Measurements from ENCODE around the gene IFNG.

Gene IFNG

DNA sequence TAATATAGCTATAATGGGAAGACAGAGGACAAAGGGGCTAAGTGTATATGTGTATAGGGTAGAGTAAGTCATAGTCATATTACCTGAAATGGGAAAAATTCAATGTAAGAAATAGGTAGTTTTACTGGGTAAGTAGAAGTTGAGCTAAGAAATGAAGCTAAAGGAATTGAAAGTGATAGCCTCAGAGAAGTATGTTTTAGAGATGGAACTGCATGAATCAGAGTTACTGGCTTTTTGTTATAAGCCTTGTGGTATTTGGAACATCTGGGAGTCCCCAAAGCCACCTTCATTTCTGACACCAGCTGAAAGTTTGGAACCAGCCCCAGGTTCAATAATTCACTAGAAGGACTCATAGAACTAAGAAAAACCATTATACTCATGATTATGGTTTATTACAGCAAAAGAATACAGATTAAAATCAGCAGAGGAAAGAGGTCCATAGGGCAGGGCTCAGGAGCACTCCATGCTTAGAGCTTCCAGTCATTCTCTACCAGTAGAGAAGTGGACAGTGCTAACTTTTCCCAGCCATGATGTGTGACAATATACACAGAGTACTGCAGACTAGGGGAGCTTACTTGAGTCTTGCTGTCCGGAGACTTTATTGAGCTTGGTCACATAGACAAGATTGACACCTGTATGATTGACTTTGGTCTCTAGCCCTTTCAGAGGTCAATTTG is 9.8 kb upstream of the IFNG start:
- no peak for DNase-seq (ENCODE audit: low read depth in 1 of 2, low spot score in 1 of 2)

DNA sequence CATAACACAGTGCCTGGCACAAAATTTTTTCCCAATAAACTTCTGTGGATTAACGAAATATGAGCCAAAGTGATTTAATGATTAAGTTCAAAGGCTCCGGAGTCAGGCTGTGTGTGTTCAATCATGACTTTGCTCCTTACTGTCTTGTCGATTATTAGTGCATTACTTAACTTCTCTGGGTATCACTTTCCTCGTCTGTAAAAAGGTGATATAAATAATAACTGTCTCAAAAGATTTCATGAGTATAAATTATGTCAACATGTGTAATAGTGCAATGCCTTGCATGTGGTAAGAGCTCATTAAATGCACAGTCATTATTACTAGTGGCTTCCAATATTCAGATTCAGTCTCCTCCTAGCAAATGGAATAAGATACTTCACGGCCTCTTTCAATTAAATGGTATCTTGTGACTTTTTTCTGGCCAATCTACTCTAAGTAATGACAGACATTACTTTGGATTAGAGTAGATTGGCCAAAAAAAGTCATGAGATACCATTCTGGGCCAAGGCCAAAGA is 6.8 kb upstream of the IFNG start:
- no peak for DNase-seq (ENCODE audit: low read depth in 1 of 2, low spot score in 1 of 2)

DNA sequence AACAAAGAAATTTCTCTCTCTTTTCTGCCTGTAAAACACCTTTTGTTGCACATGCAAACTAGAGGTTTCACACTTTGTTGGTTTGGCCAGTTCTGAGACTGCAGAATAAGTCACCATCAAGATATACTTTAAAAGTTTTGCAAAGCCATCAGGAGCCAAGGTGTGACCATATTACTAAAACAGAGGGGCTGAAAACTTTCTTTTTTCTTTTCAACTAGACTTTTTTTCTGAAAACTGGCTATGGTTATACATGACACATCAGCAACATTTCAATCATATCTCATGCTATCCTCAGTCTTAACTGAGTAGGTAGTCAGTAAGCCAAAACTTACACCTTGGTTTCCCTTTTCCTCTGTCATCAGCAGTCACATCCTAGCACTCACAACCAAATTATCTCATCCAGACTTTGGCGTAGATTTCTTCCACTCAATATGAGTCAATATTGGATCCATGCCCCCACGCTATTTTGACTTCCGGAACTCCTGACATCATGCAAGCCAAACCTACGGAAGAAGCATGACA is 4.1 kb upstream of the IFNG start:
- no peak for DNase-seq (ENCODE audit: low read depth in 1 of 2, low spot score in 1 of 2)

DNA sequence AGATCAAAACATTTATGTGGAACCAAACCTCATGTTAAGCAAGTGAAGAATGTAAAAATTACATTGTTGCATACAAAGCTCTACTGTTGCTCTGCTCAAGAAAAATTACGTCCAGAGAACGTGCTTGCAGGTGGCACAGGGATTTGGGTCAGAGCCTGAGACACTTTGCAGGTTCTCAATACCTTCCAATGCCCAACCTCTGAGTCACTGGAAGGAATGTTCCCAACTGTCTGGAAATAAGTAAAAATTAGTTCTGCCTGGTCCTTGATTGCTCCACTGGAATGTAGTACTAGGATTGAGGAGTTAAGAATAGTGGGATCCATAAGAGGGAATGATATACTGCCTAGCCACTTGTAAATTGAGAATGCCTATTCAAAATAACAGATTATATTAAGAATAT is 2.8 kb upstream of the IFNG start:
- DNase-seq (ENCODE audit: low read depth in 1 of 2, low spot score in 1 of 2), result no peak

DNA sequence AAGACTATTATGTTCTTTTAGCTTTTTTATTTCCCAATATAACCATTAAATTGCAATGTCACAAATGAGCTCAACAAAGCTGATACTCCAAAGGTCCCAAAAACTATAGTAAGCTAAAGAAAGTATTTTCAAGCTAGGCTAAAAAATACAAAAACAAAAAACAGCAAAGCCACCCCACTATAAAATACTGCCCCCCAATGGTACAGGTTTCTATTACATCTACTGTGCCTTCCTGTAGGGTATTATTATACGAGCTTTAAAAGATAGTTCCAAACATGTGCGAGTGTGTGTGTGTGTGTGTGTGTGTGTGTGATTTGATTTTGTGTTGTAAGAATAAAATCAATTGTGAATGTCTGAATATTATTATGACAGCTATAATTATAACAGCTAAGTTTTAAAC is 1.1 kb downstream of the IFNG start:
- no peak for DNase-seq (ENCODE audit: low read depth in 1 of 2, low spot score in 1 of 2)

DNA sequence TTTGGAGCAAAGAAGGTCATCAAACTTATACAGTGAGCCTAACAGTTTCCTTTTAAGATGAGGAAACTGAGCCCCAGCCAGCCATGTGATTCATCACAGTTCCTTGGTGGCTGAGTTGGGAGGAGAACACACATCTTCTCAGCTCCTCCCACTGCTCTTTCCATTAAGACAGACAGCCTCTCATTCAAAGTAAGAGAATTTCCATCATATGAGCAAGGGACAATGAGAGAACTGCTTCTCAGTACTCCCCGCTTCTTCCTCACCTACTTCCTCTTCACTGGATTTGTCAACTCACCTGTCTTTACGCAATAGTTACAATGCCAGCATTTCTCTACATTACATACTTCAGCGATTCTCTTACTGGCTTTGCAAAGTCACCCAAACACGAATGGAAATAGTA is 2.2 kb downstream of the IFNG start:
- no peak for DNase-seq (ENCODE audit: low read depth in 1 of 2, low spot score in 1 of 2)

DNA sequence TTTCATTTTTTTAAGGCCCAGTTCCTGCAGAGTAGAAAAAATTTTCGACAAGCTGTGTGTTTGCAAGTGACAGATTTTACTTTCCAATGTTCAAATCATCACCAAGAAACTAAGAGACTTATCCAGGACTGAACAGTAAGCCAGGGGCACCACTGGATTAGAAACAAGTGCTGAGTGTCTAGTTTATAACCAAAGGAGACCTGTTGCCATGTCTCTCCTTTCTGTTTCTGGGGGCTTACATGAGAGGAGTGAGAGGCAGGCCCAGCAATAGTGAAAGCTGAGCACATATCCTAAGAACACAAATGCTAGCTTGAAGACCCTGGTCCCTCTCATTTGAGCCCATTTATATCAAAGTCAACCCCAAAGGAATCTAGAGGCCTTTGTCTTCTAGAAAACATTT is 2.9 kb downstream of the IFNG start:
- DNase-seq (ENCODE audit: low read depth in 1 of 2, low spot score in 1 of 2), result no peak

- DNase-seq (ENCODE audit: low read depth in 1 of 2, low spot score in 1 of 2), result no peak
Measured at GRCh38 chr12:68154779-68155178, 4.8 kb downstream of the IFNG start.

DNA sequence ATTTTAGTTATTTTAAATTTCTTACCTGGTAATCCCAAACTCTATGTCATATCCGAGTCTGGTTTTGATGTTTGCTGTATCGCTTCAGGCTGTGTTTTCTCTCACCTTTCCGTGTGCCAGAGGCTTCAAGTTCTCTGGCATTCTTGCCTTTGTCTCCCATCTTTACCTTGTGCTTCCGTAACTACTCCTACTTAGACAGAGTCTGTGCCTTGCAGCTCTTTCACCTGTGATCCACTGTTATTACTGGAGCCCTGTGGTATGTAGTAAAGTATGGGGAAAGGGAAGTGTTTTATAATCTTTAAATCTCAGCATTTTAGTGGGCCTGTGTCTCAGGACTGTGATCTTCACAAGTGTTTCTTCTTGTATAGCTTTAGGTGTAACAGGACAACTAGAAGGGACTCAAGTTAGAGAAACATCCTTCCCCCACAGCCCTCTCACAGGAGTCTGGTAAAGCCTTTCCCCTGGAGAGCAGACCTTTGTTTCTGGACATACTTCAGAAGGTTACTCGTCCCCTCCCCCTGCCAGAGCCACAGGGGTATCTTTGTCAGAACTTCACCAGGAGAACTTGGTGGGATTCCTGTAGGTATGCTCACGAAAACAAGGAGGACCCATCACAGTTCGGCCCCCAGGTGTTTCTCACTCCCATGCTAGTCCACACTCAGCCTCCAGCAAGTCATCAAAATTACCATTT is 11.1 kb downstream of the IFNG start:
- no peak for DNase-seq (ENCODE audit: low read depth in 1 of 2, low spot score in 1 of 2)

- DNase-seq (ENCODE audit: low read depth in 1 of 2, low spot score in 1 of 2), result no peak
Measured at GRCh38 chr12:68140556-68140955, 19.0 kb downstream of the IFNG start.

- no peak for DNase-seq (ENCODE audit: low read depth in 1 of 2, low spot score in 1 of 2)
Measured at GRCh38 chr12:68139941-68140340, 19.6 kb downstream of the IFNG start.

DNA sequence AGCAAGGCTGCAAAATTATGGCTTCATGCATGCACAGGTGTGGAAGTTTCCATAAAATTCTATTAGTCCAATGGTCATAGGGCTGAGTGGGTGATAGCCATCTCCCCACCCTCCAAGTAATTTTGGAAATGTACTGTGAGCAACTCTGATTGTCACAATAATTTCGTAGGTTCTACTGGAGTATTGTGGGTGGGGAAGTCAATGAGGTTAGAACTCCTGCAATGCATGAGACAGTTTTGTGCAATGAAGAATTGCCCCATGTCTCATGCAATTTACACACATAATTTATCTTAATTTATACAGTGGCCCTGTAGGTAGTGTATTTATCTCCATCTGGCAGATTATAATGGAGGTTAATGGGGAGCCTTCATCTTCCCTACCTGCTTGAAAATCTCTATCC is 20.5 kb downstream of the IFNG start:
- no peak for DNase-seq (ENCODE audit: low read depth in 1 of 2, low spot score in 1 of 2)

GRCh38 chr12:68138480-68138879 is 21.1 kb downstream of the IFNG start:
- DNase-seq (ENCODE audit: low read depth in 1 of 2, low spot score in 1 of 2), result no peak

GRCh38 chr12:68137335-68137830 is 22.2 kb downstream of the IFNG start:
- DNase-seq (ENCODE audit: low read depth in 1 of 2, low spot score in 1 of 2), result no peak

DNA sequence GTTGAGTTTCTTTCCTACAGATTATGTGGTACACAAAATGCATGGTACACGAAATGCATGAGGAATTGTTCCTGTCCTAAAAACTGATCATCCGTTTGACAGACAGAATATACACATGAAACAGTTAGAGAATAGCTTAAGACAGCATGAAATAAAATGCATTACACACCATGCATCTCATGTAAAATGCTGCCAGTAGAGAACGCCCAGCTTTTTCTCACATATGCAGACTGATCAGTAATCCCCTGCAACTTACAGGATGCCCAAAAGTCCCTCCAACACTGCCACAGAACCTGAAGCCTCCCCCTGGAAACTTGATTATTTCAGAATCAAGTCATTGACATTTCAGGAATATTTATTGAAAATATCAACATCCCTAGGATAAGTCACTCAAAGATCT is 24.0 kb downstream of the IFNG start:
- DNase-seq (ENCODE audit: low read depth in 1 of 2, low spot score in 1 of 2), result no peak

- no peak for DNase-seq (ENCODE audit: low read depth in 1 of 2, low spot score in 1 of 2)
Measured at GRCh38 chr12:68131867-68132414, 27.6 kb downstream of the IFNG start.

DNA sequence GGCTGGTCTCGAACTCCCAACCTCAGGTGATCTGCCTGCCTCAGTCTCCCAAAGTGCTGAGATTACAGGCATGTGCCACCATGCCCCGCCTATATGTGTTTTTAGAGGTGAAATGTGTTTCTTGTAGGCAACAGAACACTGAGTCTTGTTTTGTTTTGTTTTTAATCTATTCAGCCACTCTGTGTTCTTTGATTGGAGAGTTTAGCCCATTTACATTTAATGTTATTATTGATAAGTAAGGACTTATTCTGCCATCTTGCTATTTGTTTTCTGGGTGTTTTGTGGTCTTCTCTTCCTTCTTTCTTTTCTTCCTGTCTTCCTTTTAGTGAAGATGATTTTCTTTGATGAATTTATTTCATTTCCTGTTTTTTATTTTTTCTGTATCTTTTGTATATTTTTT is 29.6 kb downstream of the IFNG start:
- no peak for DNase-seq (ENCODE audit: low read depth in 1 of 2, low spot score in 1 of 2)

DNA sequence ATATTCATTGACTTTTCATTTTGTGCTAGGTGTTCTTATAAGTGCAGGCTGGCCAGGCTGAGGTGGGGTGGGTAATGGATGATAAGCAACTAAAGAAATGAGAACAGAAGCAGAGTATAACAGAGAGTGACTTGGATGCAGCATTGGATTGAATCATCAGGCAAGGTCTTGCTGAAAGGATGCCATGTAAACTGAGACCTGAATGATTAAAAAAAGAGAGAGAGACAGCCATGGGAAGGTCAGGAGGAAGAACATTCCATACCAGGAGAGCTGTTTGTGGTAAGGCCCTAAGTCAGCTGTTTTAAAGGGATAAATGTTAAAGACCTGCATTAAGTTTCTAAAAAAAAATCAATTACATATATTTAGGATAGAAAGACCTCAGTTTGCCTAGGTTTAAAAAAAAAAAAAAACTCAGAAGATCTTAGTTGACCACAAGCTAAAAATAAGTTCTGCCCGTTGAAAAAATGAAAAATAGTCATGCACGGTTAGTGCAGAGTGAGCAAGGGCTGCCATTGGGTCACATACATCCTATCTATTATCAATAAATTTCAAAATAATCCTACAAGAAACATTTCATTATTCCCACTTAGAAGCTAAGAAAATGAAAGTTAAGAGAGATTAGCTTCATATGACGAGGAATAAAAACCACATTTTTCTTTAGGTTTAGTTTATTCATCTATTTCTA is 37.2 kb downstream of the IFNG start:
- no peak for DNase-seq (ENCODE audit: low read depth in 1 of 2, low spot score in 1 of 2)

GRCh38 chr12:68121143-68121542 is 38.4 kb downstream of the IFNG start:
- no peak for DNase-seq (ENCODE audit: low read depth in 1 of 2, low spot score in 1 of 2)

DNA sequence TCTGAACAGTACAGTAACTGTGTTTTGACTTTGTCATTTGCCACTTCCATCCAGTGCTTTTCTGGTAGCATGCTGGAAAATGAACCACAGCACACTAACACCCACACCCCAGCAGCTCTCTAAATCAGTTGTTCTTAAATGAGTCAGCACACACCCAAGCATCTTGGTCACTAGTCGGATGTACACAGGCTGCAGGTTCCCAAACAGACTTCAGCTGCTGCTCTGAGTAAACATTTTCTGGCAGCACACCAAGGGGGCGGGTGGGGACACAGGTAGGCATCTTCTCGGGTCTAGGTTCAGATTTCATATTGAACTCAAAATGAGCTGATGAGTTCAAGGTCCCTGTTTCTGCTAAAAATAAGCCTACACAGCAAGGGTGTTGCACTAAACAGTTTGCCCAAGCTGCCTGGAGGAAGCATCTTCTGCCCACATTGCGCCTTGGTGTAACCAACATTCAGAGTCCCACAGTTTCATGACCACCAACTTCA is 39.8 kb downstream of the IFNG start:
- DNase-seq (ENCODE audit: low read depth in 1 of 2, low spot score in 1 of 2), result peak in 1 of 2 donors; percentile 26

- no peak for DNase-seq (ENCODE audit: low read depth in 1 of 2, low spot score in 1 of 2)
Measured at GRCh38 chr12:68119250-68119649, 40.3 kb downstream of the IFNG start.
